Neural progenitor cell (in vitro differentiated cells): ENCODE data around the gene ENO2.

Experiments used
- EZH2 ChIP-seq: fragments of 200-600 bp; sonication (generic); IDR thresholded peaks from 2 replicates; pipeline ENCODE4 v1.6.1; 2017; ENCODE audit warnings: antibody characterized with exemption, mild to moderate bottlenecking, moderate library complexity
- TF ChIP-seq, protein P1 (sequence below): fragments of 200-600 bp; sonication (generic); IDR thresholded peaks from 2 replicates; pipeline ENCODE4 v1.5.1; 2017; ENCODE audit warnings: antibody characterized with exemption, mild to moderate bottlenecking

DNA sequence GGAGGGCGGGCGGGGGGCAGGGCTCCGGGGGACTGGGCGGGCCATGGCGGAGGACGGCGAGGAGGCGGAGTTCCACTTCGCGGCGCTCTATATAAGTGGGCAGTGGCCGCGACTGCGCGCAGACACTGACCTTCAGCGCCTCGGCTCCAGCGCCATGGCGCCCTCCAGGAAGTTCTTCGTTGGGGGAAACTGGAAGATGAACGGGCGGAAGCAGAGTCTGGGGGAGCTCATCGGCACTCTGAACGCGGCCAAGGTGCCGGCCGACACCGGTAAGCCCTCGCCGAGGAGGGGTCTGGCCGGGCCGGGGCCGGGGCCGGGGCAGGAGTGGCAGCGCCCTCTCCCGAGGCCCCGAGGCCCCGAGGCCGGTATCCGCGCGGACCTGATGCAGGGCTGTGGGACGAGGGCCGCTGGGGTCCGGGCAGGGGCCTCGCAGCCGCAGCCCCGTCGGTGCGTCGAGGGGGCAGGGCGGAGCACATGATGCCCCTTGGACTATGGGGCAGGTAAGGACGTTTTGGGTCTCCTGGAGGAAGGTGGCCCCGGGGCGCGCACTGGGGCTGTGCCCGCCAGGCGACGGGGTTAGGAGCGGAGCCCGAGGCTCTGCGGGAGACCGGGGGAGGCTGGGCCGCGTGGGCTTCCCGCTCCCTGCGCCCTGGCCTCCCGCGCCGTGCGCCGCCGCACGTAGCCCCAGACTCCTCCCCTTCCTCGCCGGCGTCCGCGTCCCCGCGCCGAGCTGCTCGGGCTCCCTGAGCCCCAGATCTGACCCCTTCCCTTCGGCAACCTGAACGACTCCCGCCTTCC is 46.8 kb upstream of the ENO2 start, which contains the start of gene TPI1:
- TF ChIP-seq, protein P1, sequence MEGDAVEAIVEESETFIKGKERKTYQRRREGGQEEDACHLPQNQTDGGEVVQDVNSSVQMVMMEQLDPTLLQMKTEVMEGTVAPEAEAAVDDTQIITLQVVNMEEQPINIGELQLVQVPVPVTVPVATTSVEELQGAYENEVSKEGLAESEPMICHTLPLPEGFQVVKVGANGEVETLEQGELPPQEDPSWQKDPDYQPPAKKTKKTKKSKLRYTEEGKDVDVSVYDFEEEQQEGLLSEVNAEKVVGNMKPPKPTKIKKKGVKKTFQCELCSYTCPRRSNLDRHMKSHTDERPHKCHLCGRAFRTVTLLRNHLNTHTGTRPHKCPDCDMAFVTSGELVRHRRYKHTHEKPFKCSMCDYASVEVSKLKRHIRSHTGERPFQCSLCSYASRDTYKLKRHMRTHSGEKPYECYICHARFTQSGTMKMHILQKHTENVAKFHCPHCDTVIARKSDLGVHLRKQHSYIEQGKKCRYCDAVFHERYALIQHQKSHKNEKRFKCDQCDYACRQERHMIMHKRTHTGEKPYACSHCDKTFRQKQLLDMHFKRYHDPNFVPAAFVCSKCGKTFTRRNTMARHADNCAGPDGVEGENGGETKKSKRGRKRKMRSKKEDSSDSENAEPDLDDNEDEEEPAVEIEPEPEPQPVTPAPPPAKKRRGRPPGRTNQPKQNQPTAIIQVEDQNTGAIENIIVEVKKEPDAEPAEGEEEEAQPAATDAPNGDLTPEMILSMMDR = no peak
- no peak for TF ChIP-seq EZH2
